Erythroblast (primary cell): ENCODE results near the gene SFXN4.

Experiments
- GATA1 ChIP-seq: IDR thresholded peaks from 2 replicates; pipeline ENCODE4 v1.6.1; 2011; ENCODE audit warnings: low read depth, mild to moderate bottlenecking, control low read depth, low read length, moderate library complexity
- POLR2A ChIP-seq: IDR thresholded peaks from 2 replicates; pipeline ENCODE4 v1.6.1; 2011; ENCODE audit warnings: mild to moderate bottlenecking, low read length

- no peak for TF ChIP-seq POLR2A
- no peak for TF ChIP-seq GATA1
Measured at GRCh38 chr10:119119400-119119799, 46.1 kb downstream of the SFXN4 start.
